K562 (cell line): ENCODE results near the gene SAXO1.

Source experiments
- HDAC1 ChIP-seq, 2 experiments: fragments of 450-650 bp; IDR thresholded peaks; 2 replicates each; pipeline ENCODE4 v1.6.1; 2016 to 2017; ENCODE audit warnings: inconsistent platforms in 1 of 2, mild to moderate bottlenecking in 1 of 2, moderate library complexity in 1 of 2
- KDM4B ChIP-seq, 2 experiments: fragments of 450-650 bp in 1 of 2; sonication (generic) in 1 of 2; IDR thresholded peaks; 2 replicates each; pipeline ENCODE4 v1.6.1; 2016 to 2017; ENCODE audit warnings: borderline replicate concordance in 2 of 2, antibody characterized with exemption in 1 of 2, low read depth in 1 of 2, mild to moderate bottlenecking in 1 of 2
- SIN3B ChIP-seq: fragments of 450-650 bp; IDR thresholded peaks from 2 replicates; pipeline ENCODE4 v1.6.1; 2017; ENCODE audit warnings: low read depth, mild to moderate bottlenecking, moderate library complexity
- ZEB2 ChIP-seq: fragments of 450-650 bp; IDR thresholded peaks from 2 replicates; pipeline ENCODE4 v1.6.1; 2016

DNA sequence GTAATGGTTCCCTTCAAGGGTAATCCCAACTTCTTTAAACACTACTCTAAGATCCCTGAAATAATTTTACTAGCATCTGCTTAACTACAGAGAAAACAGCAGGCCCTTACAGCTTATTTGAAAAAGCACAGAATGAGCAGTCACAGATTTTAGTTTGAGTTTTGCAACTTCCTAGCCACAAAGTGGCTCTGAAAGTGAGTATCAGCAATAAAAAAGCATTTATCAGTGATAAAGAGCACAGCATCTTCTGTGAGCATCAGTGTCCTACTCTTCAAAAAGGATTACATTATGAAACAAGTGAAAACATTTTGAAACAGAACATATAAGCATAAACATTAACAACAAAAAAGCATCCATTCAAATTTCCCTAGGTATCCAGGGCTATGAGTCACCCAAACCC is 45.0 kb downstream of the SAXO1 start:
- no peak for TF ChIP-seq SIN3B
- no peak for TF ChIP-seq KDM4B (IDR thresholded peaks at IDR 0.05; ENCODE audit: borderline replicate concordance in 2 of 2, low read depth in 1 of 2)
- no peak for TF ChIP-seq HDAC1 (IDR thresholded peaks at IDR 0.05)
- no peak for TF ChIP-seq ZEB2
